ENCODE results near the gene TADA2B. TPM values are rescaled to one million over a fixed set of nuclear protein-coding genes. Genes with fewer than 3 reads are reported as not detected.

TADA2B gene
- total and polyA plus RNA-seq, 2 experiments from 2014 or later, result 3.6 to 11.4 TPM

DNA sequence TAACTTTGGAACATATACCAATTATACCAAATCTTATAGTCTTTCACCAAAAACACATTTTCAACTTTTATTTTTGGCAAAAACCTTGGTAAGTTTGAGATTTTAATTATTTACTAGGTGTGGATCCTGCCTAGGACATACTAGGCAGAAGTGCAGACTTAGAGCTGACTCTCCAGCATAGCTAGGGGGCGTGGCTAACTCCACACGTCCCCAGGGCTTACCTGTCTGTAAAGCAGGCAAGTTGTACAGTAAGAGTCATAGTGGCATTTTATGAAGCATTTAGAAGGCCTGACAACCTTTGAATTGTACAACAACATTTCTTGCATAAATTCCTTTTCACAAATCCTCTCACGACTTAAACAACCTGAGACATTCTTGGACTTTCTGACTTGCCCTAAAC lies 43.9 kb downstream of the TADA2B start:
- H3K9me2 ChIP-seq (ENCODE audit: insufficient read depth), result no peaks in the 10 kb centered on the region
- no peaks in the 10 kb centered on the region for H3K79me2 ChIP-seq (replicated peaks; ENCODE audit: insufficient read depth)
- H2AFZ ChIP-seq, result no peak overlapping the region
- Mint-ChIP-seq H3K9me3 (peaks cover 30% of the 10 kb centered on the region; the same call in 2 of the 3 replicates), H3K4me1 (peaks cover 5% of the 10 kb centered on the region), H3K27me3 (ENCODE audit: insufficient read depth, low read depth, poor library complexity) (peaks cover 63% of the 10 kb centered on the region), H3K27ac (no peak overlapping the region), H3K36me3 (ENCODE audit: low read depth) (no peaks in the 10 kb centered on the region; the same call in 2 of the 3 replicates), H3K4me3 (no peak overlapping the region)
- no peak overlapping the region for H3K27ac ChIP-seq (ENCODE audit: low read depth)
- H3K4me2 ChIP-seq, result no peak overlapping the region
- ATAC-seq (no peak), DNase-seq (ENCODE audit: low spot score) (no peak)
- H3K4me1 ChIP-seq (ENCODE audit: insufficient read depth), result peaks cover 6% of the 10 kb centered on the region; the same call in 1 of the 2 replicates
- no peak for TF ChIP-seq STAT1 (IDR thresholded peaks at IDR 0.05; ENCODE audit: unreplicated experiment)
- no peak for TF ChIP-seq ZNF114 (CRISPR knock-in tag; IDR thresholded peaks at IDR 0.05)
- TF ChIP-seq, protein P1, sequence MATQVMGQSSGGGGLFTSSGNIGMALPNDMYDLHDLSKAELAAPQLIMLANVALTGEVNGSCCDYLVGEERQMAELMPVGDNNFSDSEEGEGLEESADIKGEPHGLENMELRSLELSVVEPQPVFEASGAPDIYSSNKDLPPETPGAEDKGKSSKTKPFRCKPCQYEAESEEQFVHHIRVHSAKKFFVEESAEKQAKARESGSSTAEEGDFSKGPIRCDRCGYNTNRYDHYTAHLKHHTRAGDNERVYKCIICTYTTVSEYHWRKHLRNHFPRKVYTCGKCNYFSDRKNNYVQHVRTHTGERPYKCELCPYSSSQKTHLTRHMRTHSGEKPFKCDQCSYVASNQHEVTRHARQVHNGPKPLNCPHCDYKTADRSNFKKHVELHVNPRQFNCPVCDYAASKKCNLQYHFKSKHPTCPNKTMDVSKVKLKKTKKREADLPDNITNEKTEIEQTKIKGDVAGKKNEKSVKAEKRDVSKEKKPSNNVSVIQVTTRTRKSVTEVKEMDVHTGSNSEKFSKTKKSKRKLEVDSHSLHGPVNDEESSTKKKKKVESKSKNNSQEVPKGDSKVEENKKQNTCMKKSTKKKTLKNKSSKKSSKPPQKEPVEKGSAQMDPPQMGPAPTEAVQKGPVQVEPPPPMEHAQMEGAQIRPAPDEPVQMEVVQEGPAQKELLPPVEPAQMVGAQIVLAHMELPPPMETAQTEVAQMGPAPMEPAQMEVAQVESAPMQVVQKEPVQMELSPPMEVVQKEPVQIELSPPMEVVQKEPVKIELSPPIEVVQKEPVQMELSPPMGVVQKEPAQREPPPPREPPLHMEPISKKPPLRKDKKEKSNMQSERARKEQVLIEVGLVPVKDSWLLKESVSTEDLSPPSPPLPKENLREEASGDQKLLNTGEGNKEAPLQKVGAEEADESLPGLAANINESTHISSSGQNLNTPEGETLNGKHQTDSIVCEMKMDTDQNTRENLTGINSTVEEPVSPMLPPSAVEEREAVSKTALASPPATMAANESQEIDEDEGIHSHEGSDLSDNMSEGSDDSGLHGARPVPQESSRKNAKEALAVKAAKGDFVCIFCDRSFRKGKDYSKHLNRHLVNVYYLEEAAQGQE (IDR thresholded peaks at IDR 0.05; ENCODE audit: unreplicated experiment), result no peak
- no peak for TF ChIP-seq EZH2phosphoT487 (IDR thresholded peaks at IDR 0.05; ENCODE audit: unreplicated experiment)
- TF ChIP-seq POLR2AphosphoS5 (IDR thresholded peaks at IDR 0.05; ENCODE audit: low read depth), result no peak
- no peak for TF ChIP-seq CREB1 (CRISPR knock-in tag; IDR thresholded peaks at IDR 0.05; ENCODE audit: low read depth)
- TF ChIP-seq, protein P2, sequence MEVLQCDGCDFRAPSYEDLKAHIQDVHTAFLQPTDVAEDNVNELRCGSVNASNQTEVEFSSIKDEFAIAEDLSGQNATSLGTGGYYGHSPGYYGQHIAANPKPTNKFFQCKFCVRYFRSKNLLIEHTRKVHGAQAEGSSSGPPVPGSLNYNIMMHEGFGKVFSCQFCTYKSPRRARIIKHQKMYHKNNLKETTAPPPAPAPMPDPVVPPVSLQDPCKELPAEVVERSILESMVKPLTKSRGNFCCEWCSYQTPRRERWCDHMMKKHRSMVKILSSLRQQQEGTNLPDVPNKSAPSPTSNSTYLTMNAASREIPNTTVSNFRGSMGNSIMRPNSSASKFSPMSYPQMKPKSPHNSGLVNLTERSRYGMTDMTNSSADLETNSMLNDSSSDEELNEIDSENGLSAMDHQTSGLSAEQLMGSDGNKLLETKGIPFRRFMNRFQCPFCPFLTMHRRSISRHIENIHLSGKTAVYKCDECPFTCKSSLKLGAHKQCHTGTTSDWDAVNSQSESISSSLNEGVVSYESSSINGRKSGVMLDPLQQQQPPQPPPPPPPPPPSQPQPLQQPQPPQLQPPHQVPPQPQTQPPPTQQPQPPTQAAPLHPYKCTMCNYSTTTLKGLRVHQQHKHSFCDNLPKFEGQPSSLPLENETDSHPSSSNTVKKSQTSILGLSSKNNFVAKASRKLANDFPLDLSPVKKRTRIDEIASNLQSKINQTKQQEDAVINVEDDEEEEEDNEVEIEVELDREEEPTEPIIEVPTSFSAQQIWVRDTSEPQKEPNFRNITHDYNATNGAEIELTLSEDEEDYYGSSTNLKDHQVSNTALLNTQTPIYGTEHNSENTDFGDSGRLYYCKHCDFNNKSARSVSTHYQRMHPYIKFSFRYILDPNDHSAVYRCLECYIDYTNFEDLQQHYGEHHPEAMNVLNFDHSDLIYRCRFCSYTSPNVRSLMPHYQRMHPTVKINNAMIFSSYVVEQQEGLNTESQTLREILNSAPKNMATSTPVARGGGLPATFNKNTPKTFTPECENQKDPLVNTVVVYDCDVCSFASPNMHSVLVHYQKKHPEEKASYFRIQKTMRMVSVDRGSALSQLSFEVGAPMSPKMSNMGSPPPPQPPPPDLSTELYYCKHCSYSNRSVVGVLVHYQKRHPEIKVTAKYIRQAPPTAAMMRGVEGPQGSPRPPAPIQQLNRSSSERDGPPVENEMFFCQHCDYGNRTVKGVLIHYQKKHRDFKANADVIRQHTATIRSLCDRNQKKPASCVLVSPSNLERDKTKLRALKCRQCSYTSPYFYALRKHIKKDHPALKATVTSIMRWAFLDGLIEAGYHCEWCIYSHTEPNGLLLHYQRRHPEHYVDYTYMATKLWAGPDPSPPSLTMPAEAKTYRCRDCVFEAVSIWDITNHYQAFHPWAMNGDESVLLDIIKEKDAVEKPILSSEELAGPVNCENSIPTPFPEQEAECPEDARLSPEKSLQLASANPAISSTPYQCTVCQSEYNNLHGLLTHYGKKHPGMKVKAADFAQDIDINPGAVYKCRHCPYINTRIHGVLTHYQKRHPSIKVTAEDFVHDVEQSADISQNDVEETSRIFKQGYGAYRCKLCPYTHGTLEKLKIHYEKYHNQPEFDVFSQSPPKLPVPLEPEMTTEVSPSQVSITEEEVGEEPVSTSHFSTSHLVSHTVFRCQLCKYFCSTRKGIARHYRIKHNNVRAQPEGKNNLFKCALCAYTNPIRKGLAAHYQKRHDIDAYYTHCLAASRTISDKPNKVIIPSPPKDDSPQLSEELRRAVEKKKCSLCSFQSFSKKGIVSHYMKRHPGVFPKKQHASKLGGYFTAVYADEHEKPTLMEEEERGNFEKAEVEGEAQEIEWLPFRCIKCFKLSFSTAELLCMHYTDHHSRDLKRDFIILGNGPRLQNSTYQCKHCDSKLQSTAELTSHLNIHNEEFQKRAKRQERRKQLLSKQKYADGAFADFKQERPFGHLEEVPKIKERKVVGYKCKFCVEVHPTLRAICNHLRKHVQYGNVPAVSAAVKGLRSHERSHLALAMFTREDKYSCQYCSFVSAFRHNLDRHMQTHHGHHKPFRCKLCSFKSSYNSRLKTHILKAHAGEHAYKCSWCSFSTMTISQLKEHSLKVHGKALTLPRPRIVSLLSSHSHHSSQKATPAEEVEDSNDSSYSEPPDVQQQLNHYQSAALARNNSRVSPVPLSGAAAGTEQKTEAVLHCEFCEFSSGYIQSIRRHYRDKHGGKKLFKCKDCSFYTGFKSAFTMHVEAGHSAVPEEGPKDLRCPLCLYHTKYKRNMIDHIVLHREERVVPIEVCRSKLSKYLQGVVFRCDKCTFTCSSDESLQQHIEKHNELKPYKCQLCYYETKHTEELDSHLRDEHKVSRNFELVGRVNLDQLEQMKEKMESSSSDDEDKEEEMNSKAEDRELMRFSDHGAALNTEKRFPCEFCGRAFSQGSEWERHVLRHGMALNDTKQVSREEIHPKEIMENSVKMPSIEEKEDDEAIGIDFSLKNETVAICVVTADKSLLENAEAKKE (CRISPR knock-in tag; IDR thresholded peaks at IDR 0.05), result no peak
- TF ChIP-seq, protein P3, sequence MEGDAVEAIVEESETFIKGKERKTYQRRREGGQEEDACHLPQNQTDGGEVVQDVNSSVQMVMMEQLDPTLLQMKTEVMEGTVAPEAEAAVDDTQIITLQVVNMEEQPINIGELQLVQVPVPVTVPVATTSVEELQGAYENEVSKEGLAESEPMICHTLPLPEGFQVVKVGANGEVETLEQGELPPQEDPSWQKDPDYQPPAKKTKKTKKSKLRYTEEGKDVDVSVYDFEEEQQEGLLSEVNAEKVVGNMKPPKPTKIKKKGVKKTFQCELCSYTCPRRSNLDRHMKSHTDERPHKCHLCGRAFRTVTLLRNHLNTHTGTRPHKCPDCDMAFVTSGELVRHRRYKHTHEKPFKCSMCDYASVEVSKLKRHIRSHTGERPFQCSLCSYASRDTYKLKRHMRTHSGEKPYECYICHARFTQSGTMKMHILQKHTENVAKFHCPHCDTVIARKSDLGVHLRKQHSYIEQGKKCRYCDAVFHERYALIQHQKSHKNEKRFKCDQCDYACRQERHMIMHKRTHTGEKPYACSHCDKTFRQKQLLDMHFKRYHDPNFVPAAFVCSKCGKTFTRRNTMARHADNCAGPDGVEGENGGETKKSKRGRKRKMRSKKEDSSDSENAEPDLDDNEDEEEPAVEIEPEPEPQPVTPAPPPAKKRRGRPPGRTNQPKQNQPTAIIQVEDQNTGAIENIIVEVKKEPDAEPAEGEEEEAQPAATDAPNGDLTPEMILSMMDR (conservative IDR thresholded peaks at IDR 0.05; ENCODE audit: low read depth in 2 of 2), result no peak
- no peak for TF ChIP-seq EZH2 (IDR thresholded peaks at IDR 0.05; ENCODE audit: low read depth, unreplicated experiment)
- TF ChIP-seq NANOG (IDR thresholded peaks at IDR 0.05; ENCODE audit: borderline replicate concordance), result no peak
- TF ChIP-seq, protein P4, sequence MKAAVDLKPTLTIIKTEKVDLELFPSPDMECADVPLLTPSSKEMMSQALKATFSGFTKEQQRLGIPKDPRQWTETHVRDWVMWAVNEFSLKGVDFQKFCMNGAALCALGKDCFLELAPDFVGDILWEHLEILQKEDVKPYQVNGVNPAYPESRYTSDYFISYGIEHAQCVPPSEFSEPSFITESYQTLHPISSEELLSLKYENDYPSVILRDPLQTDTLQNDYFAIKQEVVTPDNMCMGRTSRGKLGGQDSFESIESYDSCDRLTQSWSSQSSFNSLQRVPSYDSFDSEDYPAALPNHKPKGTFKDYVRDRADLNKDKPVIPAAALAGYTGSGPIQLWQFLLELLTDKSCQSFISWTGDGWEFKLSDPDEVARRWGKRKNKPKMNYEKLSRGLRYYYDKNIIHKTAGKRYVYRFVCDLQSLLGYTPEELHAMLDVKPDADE (IDR thresholded peaks at IDR 0.05), result no peak
- peaks cover 3% of the 10 kb centered on the region for H4K20me1 ChIP-seq (replicated peaks; ENCODE audit: insufficient read depth)
- no peaks in the 10 kb centered on the region for H3F3A ChIP-seq (replicated peaks; ENCODE audit: low read depth)
- H3K36me3 ChIP-seq (ENCODE audit: insufficient read depth), result no peaks in the 10 kb centered on the region
- peaks cover 84% of the 10 kb centered on the region for H3K27me3 ChIP-seq (ENCODE audit: insufficient read depth)
- no peak overlapping the region for H3K4me3 ChIP-seq

Data from GM23338 (cell line).